Measurements from ENCODE around the gene PKIB.

PKIB gene

DNA sequence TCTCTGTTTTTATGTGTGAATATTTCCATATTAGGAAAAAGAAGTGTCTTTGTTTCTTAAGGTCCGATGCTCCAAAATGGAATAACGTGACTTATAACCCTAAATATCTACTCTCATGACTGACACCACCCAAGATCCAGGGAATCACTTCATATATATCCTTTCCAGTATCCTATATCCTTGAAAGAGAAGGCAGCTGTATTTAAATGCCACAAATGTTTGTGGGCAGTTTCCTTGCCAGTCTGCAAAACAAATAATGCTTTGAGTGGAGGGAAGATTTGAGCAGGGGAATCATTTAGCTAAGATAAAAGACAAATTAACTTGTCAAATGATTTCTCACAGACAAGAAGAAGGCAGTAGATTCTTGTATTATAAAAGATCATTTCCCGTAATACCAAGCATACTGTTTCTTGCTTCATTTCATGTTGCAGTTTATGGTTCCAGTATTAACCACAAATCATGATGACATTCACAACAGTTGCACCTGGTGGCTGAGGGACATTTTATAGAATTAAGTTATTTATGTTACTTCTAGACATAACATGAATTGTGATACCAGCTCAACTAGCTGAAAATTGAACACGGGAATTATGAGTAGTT is 139.3 kb downstream of the PKIB start:
- no peak for DNase-seq

- DNase-seq: no peak
Measured at GRCh38 chr6:122751326-122751725, 141.1 kb downstream of the PKIB start.

GRCh38 chr6:122752459-122752858 is 142.3 kb downstream of the PKIB start:
- no peak for DNase-seq

GRCh38 chr6:122753000-122753687 is 142.9 kb downstream of the PKIB start:
- DNase-seq: no peak

DNA sequence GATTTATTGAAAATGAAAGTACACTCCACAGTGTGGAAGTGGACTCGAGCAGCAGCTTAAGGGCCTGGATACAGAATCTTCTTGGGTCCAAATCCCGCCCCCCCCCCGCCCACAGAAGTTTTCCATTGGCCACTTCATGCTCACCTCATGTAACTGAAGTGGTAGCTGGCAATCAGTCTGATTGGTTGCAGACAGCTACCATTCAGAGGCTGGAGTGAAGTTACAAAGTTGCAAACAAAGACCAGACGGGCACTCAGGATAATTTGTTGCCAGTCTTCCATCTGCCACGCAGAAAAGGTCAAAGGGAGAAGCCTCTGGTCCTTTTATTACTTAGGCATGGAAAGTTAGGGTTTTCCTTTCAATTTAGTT is 143.5 kb downstream of the PKIB start:
- no peak for DNase-seq

- no peak for DNase-seq
Measured at GRCh38 chr6:122754191-122754731, 144.1 kb downstream of the PKIB start.

DNA sequence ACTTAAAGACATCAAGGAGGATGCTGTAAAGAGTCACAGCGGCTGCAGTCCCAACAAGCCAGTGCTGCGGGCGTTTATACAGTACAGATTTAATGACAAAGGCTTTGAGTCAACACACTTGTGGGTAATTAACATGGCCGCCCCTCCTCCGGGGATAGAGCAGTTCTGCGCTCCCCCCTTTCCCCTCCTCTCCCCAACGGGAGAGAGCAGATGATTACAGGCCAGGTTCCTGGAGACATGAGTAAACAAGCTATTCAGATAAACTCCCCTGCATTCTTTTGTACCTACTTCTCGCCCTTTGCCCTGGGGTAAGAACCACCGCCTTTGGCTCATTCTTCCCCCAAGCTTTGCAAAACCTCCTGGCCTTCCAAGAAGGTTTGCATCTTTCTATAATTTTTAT is 145.7 kb downstream of the PKIB start:
- DNase-seq: no peak

GRCh38 chr6:122758927-122759334 is 148.7 kb downstream of the PKIB start:
- no peak for DNase-seq

DNA sequence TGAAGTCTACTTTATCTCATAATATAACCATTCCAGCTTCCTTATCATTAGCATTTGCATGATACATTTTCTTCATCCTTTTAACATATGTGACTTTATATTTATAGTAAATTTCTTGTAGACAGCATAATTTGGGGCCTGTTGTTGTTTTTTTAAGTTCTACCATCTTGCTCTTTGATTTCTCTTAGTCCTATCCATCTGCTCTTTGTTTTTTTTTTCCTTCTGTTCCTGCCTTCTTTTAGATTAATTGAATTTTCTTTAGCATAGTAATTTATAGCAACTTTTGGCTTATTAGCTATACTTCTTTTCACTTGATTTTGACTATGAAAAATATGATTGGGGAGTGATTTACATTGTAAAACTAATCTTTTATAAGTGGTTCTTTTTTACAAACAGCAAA is 150.1 kb downstream of the PKIB start:
- no peak for DNase-seq

GRCh38 chr6:122766256-122766655 is 156.1 kb downstream of the PKIB start:
- DNase-seq: no peak

DNA sequence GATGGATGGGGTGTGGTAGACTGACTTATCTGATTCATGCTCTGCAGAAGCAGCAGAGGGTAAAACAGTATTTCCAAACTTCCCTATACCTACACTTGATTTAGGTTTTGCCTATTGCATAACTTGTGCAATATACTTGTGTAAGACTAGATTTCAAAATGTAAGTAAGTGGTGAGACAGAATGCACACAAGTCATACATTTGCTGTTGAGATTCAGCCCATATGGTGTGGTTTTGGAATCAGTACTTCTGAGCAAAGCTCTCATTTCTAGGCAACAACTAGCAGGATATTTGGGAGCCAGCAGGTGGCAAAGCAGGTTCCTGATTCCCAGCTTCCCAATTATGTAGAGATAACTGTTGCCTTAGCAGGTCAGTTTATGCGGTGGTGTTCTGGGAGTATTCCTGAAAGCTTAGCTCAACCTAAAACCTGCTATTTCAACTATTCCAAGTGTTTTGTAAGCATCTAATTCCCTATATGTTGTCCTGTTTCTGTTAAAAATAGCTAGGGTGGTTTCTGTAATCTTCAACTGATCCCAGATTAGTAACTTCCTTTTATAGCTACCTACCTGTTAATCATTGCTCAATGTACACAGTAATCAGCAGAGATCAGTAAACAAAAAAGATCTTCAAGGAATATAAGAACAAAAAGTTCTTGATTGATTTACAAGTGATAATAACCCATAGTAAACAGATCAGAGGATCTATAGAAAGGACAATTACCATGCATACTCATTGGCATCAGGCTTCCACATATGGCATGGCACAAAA is 160.8 kb downstream of the PKIB start:
- no peak for DNase-seq

DNA sequence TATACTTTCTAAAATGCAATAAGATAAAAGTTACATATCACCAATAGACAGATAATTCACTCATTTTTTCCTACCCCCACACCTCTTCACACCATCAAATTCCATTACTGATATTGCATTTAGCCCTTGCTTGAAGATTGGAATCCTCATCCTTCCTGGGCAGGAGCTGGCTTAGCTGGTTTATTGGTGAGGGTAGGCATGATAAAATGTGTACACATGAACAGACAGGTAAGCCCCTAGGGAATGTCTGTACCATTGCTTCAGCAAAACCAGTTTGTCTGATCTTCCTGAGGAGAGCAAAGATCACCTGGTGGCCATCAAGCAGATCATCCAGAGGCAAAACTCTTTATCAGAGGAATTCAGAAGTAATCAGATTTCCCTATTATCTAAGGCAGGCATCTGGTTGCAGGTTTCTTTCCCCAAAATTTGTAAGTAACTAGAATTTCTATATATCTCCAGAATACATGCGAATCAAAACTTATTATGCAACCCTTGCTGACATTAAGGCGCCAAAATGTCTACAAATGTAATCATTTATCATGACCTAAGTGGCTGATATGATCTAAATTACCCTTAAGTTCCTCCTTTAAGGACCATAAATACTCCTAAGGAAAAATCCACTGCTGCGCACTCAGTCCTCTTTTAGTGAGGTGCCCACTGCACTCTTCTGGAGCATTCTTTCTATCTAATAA is 162.7 kb downstream of the PKIB start:
- DNase-seq: no peak

Measured in CD4-positive, alpha-beta T cell treated with Interleukin-17A for 1 hour (primary cell).